PC-3 (cell line): Measurements from ENCODE around the gene NEDD4L. TPM values are rescaled to one million over a fixed set of nuclear protein-coding genes. Genes with fewer than 3 reads are reported as not detected.

Source experiments
- ATAC-seq: fragments of 200-7000 bp; cut with Tn5 transposase; 2 replicates; pipeline ENCODE4 v1.9.1; 2020; ENCODE audit warnings: mild to moderate bottlenecking, moderate library complexity
- BruUV-seq: library from RNA; stranded (reverse); fragments of 400-500 nt; replicated peaks from 2 replicates; lab custom pipeline; 2021; lab: Mats Ljungman, UMichigan
- CTCF ChIA-PET: fragments of 300-600 bp; sonication (Branson Sonifier 250); formaldehyde crosslinking; loops from one replicate; lab custom pipeline; 2022; ENCODE audit warnings: antibody characterized with exemption; lab: Charles Lee
- POLR2A ChIA-PET: fragments of 300-600 bp; sonication (Branson Sonifier 250); formaldehyde crosslinking; loops from one replicate; lab custom pipeline; 2022; ENCODE audit warnings: antibody characterized with exemption; ENCODE audit not compliant: unreplicated experiment; lab: Charles Lee
- DNase-seq: peaks from one replicate; pipeline ENCODE4 v3.0.0-alpha.2; 2015
- H2AFZ ChIP-seq: fragments of 300-600 bp; sonication (generic); 2 replicates; pipeline ENCODE4 v1.6.0; 2016; ENCODE audit warnings: antibody characterized with exemption, low read length
- H3F3A ChIP-seq: fragments of 300-600 bp; sonication (generic); one replicate; pipeline ENCODE4 v1.6.0; 2017; ENCODE audit warnings: antibody characterized with exemption, low read length, control low read depth, mild to moderate bottlenecking; ENCODE audit not compliant: unreplicated experiment
- H3K27ac ChIP-seq: fragments of 300-600 bp; sonication (generic); 2 replicates; pipeline ENCODE4 v1.5.1; 2016; ENCODE audit warnings: mild to moderate bottlenecking, low read length
- H3K27me3 ChIP-seq: fragments of 300-600 bp; sonication (generic); 2 replicates; pipeline ENCODE4 v1.6.1; 2016; ENCODE audit warnings: low read length, mixed read lengths
- H3K36me3 ChIP-seq: fragments of 300-600 bp; sonication (generic); 2 replicates; pipeline ENCODE4 v1.6.1; 2016; ENCODE audit warnings: low read depth, mixed run types, low read length, mixed read lengths
- H3K4me1 ChIP-seq: fragments of 300-600 bp; sonication (generic); 2 replicates; pipeline ENCODE4 v1.5.1; 2016; ENCODE audit warnings: low read length; ENCODE audit not compliant: insufficient read depth
- H3K4me2 ChIP-seq: fragments of 300-600 bp; sonication (generic); 2 replicates; pipeline ENCODE4 v1.6.0; 2016; ENCODE audit warnings: low read length
- H3K4me3 ChIP-seq: fragments of 300-600 bp; sonication (generic); 2 replicates; pipeline ENCODE4 v1.5.1; 2016; ENCODE audit warnings: mild to moderate bottlenecking, low read length, mixed read lengths
- H3K79me2 ChIP-seq: fragments of 300-600 bp; sonication (generic); 2 replicates; pipeline ENCODE4 v1.6.1; 2017; ENCODE audit warnings: low read length, mixed read lengths
- H3K9ac ChIP-seq: fragments of 300-600 bp; sonication (generic); 2 replicates; pipeline ENCODE4 v1.6.0; 2016; ENCODE audit warnings: mild to moderate bottlenecking, low read length
- H3K9me2 ChIP-seq: fragments of 300-600 bp; sonication (generic); replicated peaks from 2 replicates; pipeline ENCODE4 v1.6.1; 2016; ENCODE audit warnings: mixed run types, low read length, mixed read lengths
- H3K9me3 ChIP-seq: fragments of 300-600 bp; sonication (generic); 2 replicates; pipeline ENCODE4 v1.6.1; 2016; ENCODE audit warnings: low read length, mixed read lengths
- H4K20me1 ChIP-seq: fragments of 300-600 bp; sonication (generic); 2 replicates; pipeline ENCODE4 v1.6.1; 2016; ENCODE audit warnings: low read length, mixed read lengths
- CTCF ChIP-seq: fragments of 300-600 bp; sonication (generic); conservative IDR thresholded peaks from 2 replicates; pipeline ENCODE4 v1.5.1; 2017; ENCODE audit warnings: antibody characterized with exemption, low read depth, mild to moderate bottlenecking, low read length
- EZH2 ChIP-seq: fragments of 300-600 bp; sonication (generic); IDR thresholded peaks from one replicate; pipeline ENCODE4 v1.6.1; 2017; ENCODE audit warnings: antibody characterized with exemption, mild to moderate bottlenecking, low read length; ENCODE audit not compliant: unreplicated experiment
- EZH2phosphoT487 ChIP-seq: fragments of 300-600 bp; sonication (generic); IDR thresholded peaks from 2 replicates; pipeline ENCODE4 v1.6.1; 2018; ENCODE audit warnings: mild to moderate bottlenecking, antibody characterized with exemption, low read length, borderline replicate concordance
- intact Hi-C: fragments of 100-400 bp; cut with micrococcal nuclease; formaldehyde crosslinking; loops from 2 replicates; pipeline ENCODE4 v1.9.0; 2023
- total RNA-seq: library from RNA; depleted of rRNA; stranded (reverse); fragments of >200 nt; gene quantifications from 2 replicates; pipeline ENCODE4 v1.2.3, GENCODE V29; 2014

Gene NEDD4L
- total RNA-seq, 1 experiment from 2014 or later: 105 TPM

- BruUV-seq: no TSS peak
- intact Hi-C loops: no loop called here
- no peak overlapping the region for H3K9ac ChIP-seq
- TF ChIP-seq EZH2phosphoT487 (no peak), EZH2 (no peak), CTCF (no peak)
- H3K9me2 ChIP-seq: no peaks in the 10 kb centered on the region
- H3K9me3 ChIP-seq: no peaks in the 10 kb centered on the region
- H3K27me3 ChIP-seq: no peaks in the 10 kb centered on the region
- no peak overlapping the region for H3K27ac ChIP-seq
- 0 out of 2 replicates have a peak overlapping the region, but pooled peaks have one; percentile 29 for H2AFZ ChIP-seq
- no peaks in the 10 kb centered on the region for H3K36me3 ChIP-seq
- H3K4me3 ChIP-seq: no peak overlapping the region
- H4K20me1 ChIP-seq: no peaks in the 10 kb centered on the region
- no peak overlapping the region for H3K4me2 ChIP-seq
- POLR2A ChIA-PET: no interaction called here
- DNase-seq (no peak), ATAC-seq (no peak)
- H3K79me2 ChIP-seq: no peaks in the 10 kb centered on the region
- CTCF ChIA-PET: no interaction called here
- 0 out of 2 replicates have a peak, but pooled peaks cover 4% of the 10 kb centered on the region for H3K4me1 ChIP-seq
- no peaks in the 10 kb centered on the region for H3F3A ChIP-seq
These were observed 402.5 kb downstream of the NEDD4L start for GRCh38 chr18:58446391-58447060.

- Histone ChIP-seq H3K9ac (no peak overlapping the region), H3K9me2 (no peaks in the 10 kb centered on the region), H3K4me2 (no peak overlapping the region), H2AFZ (no peak overlapping the region), H3K4me3 (no peak overlapping the region), H4K20me1 (no peaks in the 10 kb centered on the region), H3F3A (no peaks in the 10 kb centered on the region), H3K79me2 (no peaks in the 10 kb centered on the region), H3K4me1 (0 out of 2 replicates have a peak, but pooled peaks cover 4% of the 10 kb centered on the region), H3K27me3 (no peaks in the 10 kb centered on the region), H3K9me3 (no peaks in the 10 kb centered on the region), H3K27ac (no peak overlapping the region), H3K36me3 (no peaks in the 10 kb centered on the region)
- BruUV-seq: no TSS peak
- intact Hi-C loops: no loop called here
- TF ChIP-seq EZH2phosphoT487 (no peak), CTCF (no peak), EZH2 (no peak)
- POLR2A ChIA-PET: no interaction called here
- DNase-seq: no peak
- CTCF ChIA-PET: no interaction called here
- ATAC-seq: no peak
These were observed 403.5 kb downstream of the NEDD4L start for GRCh38 chr18:58447402-58448095.

GRCh38 chr18:58449464-58449863 is 405.4 kb downstream of the NEDD4L start:
- no peak overlapping the region for H2AFZ ChIP-seq
- no peaks in the 10 kb centered on the region for H3K9me2 ChIP-seq
- H3K9ac ChIP-seq: no peak overlapping the region
- no peaks in the 10 kb centered on the region for H3K36me3 ChIP-seq
- no peaks in the 10 kb centered on the region for H3K27me3 ChIP-seq
- no peak overlapping the region for H3K4me2 ChIP-seq
- no peaks in the 10 kb centered on the region for H3F3A ChIP-seq
- peak; percentile 84 for ATAC-seq
- BruUV-seq: no TSS peak
- H3K27ac ChIP-seq: no peak overlapping the region
- CTCF ChIA-PET: interaction anchor here (1.0 kb wide), 1 partner anchor 315 kb away, joined by 6 read pairs; no protein-coding TSS in a partner anchor
- DNase-seq: peak; percentile 37
- POLR2A ChIA-PET: interaction anchor here (0.6 kb wide), 1 partner anchor 24 kb away, joined by 4 read pairs; no protein-coding TSS in a partner anchor
- no peak overlapping the region for H3K4me3 ChIP-seq
- intact Hi-C loops: no loop called here
- TF ChIP-seq CTCF (peak; percentile 41), EZH2phosphoT487 (no peak)
- H3K79me2 ChIP-seq: no peaks in the 10 kb centered on the region
- H3K4me1 ChIP-seq: peaks cover 6% of the 10 kb centered on the region; the same call in 1 of the 2 replicates
- no peaks in the 10 kb centered on the region for H4K20me1 ChIP-seq
- no peaks in the 10 kb centered on the region for H3K9me3 ChIP-seq
